ENCODE results near the gene VCX2. TPM values are rescaled to one million over a fixed set of nuclear protein-coding genes. Genes with fewer than 3 reads are reported as not detected.

The VCX2 gene
- total and polyA plus RNA-seq, 2 of the 4 experiments (the other 2 are of a cell fraction) = not detected

DNA sequence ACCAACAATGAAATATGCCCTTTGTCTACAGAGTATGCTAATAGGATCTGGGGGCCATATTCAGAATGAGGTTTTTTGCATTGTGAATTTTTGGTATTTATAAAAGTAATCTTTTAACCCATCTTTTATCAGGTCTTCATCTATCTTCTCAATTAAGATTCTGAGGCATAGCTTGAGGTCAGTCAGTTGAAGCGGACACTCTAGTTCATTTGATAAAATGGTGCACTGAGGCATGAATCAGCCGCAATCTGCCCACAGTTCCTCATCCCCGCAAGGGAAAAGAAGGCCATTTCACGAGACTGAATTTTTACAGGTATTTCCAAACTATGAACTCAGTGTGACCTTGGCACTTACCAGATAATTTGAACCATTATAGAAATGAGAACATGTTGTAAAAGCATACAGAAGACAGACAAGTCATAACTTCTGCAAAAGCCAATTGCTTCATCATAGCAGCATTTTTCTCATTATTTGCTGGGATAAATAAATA lies 19.3 kb upstream of the VCX2 start:
- Histone ChIP-seq H3K4me2 (ENCODE audit: low read depth, low read length) (no peak overlapping the region), H3K14ac (replicated peaks; ENCODE audit: low read depth, low read length) (no peak overlapping the region), H3K27ac (ENCODE audit: insufficient read depth, low read length) (no peak overlapping the region), H2BK5ac (ENCODE audit: low read depth, low read length, poor library complexity, severe bottlenecking) (no peak overlapping the region), H3K56ac (ENCODE audit: extremely low read depth, insufficient read depth, low read length) (no peak overlapping the region), H3K79me1 (ENCODE audit: low read depth in 1 of 2, low read length in 2 of 2) (no peaks in the 10 kb centered on the region), H2AFZ (replicated peaks; ENCODE audit: low read length, poor library complexity) (no peak overlapping the region), H3K9me1 (ENCODE audit: insufficient read depth, low read length) (no peaks in the 10 kb centered on the region), H4K91ac (ENCODE audit: insufficient read depth, low read depth, low read length) (no peak overlapping the region), H4K8ac (ENCODE audit: low read depth in 2 of 2, low read length in 2 of 2) (no peak overlapping the region), H3K4me1 (ENCODE audit: control insufficient read depth, insufficient read depth, low read length) (no peaks in the 10 kb centered on the region), H3K4ac (ENCODE audit: low read depth, low read length) (no peak overlapping the region), H3K4me3 (ENCODE audit: insufficient read depth, low read depth, low read length) (no peak overlapping the region), H3K18ac (ENCODE audit: low read depth, low read length) (no peak overlapping the region), H3K9me3 (ENCODE audit: control insufficient read depth, insufficient read depth, low read length) (peaks cover 9% of the 10 kb centered on the region), H2BK120ac (ENCODE audit: low read depth, low read length) (no peak overlapping the region), H3K23ac (ENCODE audit: low read depth, low read length) (no peak overlapping the region), H2BK20ac (ENCODE audit: low read depth, low read length) (no peak overlapping the region), H2AK9ac (replicated peaks; ENCODE audit: low read depth, low read length, poor library complexity) (no peak overlapping the region), H4K5ac (ENCODE audit: low read depth, low read length) (no peak overlapping the region), H2AK5ac (ENCODE audit: low read depth, low read length) (no peak overlapping the region), H3K36me3 (ENCODE audit: control insufficient read depth, insufficient read depth, low read length) (no peaks in the 10 kb centered on the region), H4K20me1 (ENCODE audit: insufficient read depth, low read length) (no peaks in the 10 kb centered on the region), H2BK15ac (ENCODE audit: low read depth, low read length) (no peak overlapping the region), H3K9ac (ENCODE audit: low read depth, low read length) (no peak overlapping the region), H3K27me3 (ENCODE audit: control insufficient read depth, insufficient read depth, low read length) (no peaks in the 10 kb centered on the region)
- dilution Hi-C loops (cut with HindIII; ENCODE audit: low sequenced_read_pairs, unreplicated experiment) = no loop called here
- TF ChIP-seq RAD21 (IDR thresholded peaks at IDR 0.05; ENCODE audit: low read length) (no peak), FOS (IDR thresholded peaks at IDR 0.05; ENCODE audit: low read depth, low read length) (no peak), BHLHE40 (IDR thresholded peaks at IDR 0.05; ENCODE audit: low read depth, low read length) (no peak), RFX5 (IDR thresholded peaks at IDR 0.05; ENCODE audit: low read depth, low read length) (no peak), POLR2A (IDR thresholded peaks at IDR 0.05; ENCODE audit: low read depth, low read length) (no peak), MAZ (IDR thresholded peaks at IDR 0.05; ENCODE audit: borderline replicate concordance, low read depth, low read length) (no peak), SMC3 (IDR thresholded peaks at IDR 0.05; ENCODE audit: low read depth, low read length) (no peak), CEBPB (IDR thresholded peaks at IDR 0.05; ENCODE audit: low read depth, low read length) (no peak), RCOR1 (IDR thresholded peaks at IDR 0.05; ENCODE audit: insufficient replicate concordance, low read length) (no peak), NFE2L2 (IDR thresholded peaks at IDR 0.05; ENCODE audit: low read depth, low read length) (no peak), CHD1 (IDR thresholded peaks at IDR 0.05; ENCODE audit: low read depth, low read length) (no peak), MXI1 (IDR thresholded peaks at IDR 0.05; ENCODE audit: borderline replicate concordance, low read depth, low read length) (no peak), MAFK (IDR thresholded peaks at IDR 0.05; ENCODE audit: low read depth, low read length) (no peak)
- TF ChIP-seq, protein P1, sequence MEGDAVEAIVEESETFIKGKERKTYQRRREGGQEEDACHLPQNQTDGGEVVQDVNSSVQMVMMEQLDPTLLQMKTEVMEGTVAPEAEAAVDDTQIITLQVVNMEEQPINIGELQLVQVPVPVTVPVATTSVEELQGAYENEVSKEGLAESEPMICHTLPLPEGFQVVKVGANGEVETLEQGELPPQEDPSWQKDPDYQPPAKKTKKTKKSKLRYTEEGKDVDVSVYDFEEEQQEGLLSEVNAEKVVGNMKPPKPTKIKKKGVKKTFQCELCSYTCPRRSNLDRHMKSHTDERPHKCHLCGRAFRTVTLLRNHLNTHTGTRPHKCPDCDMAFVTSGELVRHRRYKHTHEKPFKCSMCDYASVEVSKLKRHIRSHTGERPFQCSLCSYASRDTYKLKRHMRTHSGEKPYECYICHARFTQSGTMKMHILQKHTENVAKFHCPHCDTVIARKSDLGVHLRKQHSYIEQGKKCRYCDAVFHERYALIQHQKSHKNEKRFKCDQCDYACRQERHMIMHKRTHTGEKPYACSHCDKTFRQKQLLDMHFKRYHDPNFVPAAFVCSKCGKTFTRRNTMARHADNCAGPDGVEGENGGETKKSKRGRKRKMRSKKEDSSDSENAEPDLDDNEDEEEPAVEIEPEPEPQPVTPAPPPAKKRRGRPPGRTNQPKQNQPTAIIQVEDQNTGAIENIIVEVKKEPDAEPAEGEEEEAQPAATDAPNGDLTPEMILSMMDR (conservative IDR thresholded peaks at IDR 0.05; ENCODE audit: low read depth, low read length) = no peak
- TF ChIP-seq, protein P2, sequence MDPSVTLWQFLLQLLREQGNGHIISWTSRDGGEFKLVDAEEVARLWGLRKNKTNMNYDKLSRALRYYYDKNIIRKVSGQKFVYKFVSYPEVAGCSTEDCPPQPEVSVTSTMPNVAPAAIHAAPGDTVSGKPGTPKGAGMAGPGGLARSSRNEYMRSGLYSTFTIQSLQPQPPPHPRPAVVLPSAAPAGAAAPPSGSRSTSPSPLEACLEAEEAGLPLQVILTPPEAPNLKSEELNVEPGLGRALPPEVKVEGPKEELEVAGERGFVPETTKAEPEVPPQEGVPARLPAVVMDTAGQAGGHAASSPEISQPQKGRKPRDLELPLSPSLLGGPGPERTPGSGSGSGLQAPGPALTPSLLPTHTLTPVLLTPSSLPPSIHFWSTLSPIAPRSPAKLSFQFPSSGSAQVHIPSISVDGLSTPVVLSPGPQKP (IDR thresholded peaks at IDR 0.05; ENCODE audit: borderline replicate concordance, low read depth, low read length) = no peak
- TF ChIP-seq, protein P3, sequence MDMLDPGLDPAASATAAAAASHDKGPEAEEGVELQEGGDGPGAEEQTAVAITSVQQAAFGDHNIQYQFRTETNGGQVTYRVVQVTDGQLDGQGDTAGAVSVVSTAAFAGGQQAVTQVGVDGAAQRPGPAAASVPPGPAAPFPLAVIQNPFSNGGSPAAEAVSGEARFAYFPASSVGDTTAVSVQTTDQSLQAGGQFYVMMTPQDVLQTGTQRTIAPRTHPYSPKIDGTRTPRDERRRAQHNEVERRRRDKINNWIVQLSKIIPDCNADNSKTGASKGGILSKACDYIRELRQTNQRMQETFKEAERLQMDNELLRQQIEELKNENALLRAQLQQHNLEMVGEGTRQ (IDR thresholded peaks at IDR 0.05; ENCODE audit: low read depth, low read length) = no peak
- in situ Hi-C loops (cut with MboI; ENCODE audit: low sequenced_read_pairs) = no loop called here
- BruUV-seq (replicated peaks) = no TSS peak
- ATAC-seq (ENCODE audit: low read depth) = no peak
- WGBS, 2 experiments (ENCODE audit: extremely low coverage in 2 of 2, insufficient read length in 1 of 2) = 80% methylated on average over 1 of the region's 4 CpGs; no CpG with 5 or more reads in 1 of the 2 experiments
- DNase-seq = no peak
- intact Hi-C loops (cut with micrococcal nuclease) = no loop called here
- CTCF ChIA-PET = no interaction called here
- POLR2A ChIA-PET (ENCODE audit: unreplicated experiment) = no interaction called here

Data from IMR-90 (cell line).